GM19468 (cell line): ENCODE data around the gene LEF1.

Experiments
- ATAC-seq: cut with Tn5 transposase; IDR thresholded peaks from one replicate; pipeline ENCODE4 v1.9.1; 2021; ENCODE audit warnings: mild to moderate bottlenecking, moderate library complexity, moderate number of reproducible peaks; ENCODE audit not compliant: unreplicated experiment; ENCODE audit errors: extremely low read depth

LEF1 gene

GRCh38 chr4:108008721-108009120 is 160.0 kb downstream of the LEF1 start:
- no peak for ATAC-seq

GRCh38 chr4:108007984-108008383 is 160.7 kb downstream of the LEF1 start:
- ATAC-seq, result no peak

GRCh38 chr4:108006361-108006760 is 162.4 kb downstream of the LEF1 start:
- ATAC-seq, result no peak

GRCh38 chr4:108005807-108006206 is 162.9 kb downstream of the LEF1 start:
- ATAC-seq, result no peak

GRCh38 chr4:108004646-108005045 is 164.1 kb downstream of the LEF1 start:
- ATAC-seq, result no peak

GRCh38 chr4:108003982-108004515 is 164.7 kb downstream of the LEF1 start:
- ATAC-seq, result peak; percentile 17

GRCh38 chr4:108001540-108002135 is 167.1 kb downstream of the LEF1 start:
- no peak for ATAC-seq

- no peak for ATAC-seq
Observed at GRCh38 chr4:107999932-108000539, 168.7 kb downstream of the LEF1 start.

- no peak for ATAC-seq
Observed at GRCh38 chr4:107997794-107998193, 170.9 kb downstream of the LEF1 start.
